GM12872 (cell line): ENCODE results near the gene COL25A1.

ENCODE experiments used
- CTCF ChIP-seq: IDR thresholded peaks from 3 replicates; pipeline ENCODE4 v1.5.1; 2011; ENCODE audit warnings: low read depth, mild to moderate bottlenecking, low read length, moderate library complexity; ENCODE audit not compliant: insufficient read depth

Gene COL25A1

GRCh38 chr4:109205186-109205585, 97.3 kb downstream of the COL25A1 start:
- no peak for TF ChIP-seq CTCF

- TF ChIP-seq CTCF: no peak
Measured at GRCh38 chr4:109199585-109199984, 102.9 kb downstream of the COL25A1 start.

- no peak for TF ChIP-seq CTCF
Measured at GRCh38 chr4:109195646-109196045, 106.8 kb downstream of the COL25A1 start.

- TF ChIP-seq CTCF: no peak
Measured at GRCh38 chr4:109191216-109191615, 111.2 kb downstream of the COL25A1 start.

- no peak for TF ChIP-seq CTCF
Measured at GRCh38 chr4:109186458-109186945, 116.0 kb downstream of the COL25A1 start.

- no peak for TF ChIP-seq CTCF
Measured at GRCh38 chr4:109185951-109186350, 116.5 kb downstream of the COL25A1 start.

GRCh38 chr4:109185548-109185947, 116.9 kb downstream of the COL25A1 start:
- no peak for TF ChIP-seq CTCF
